NCI-H524 (cell line): Measurements from ENCODE around the gene ENPP6.

Experiments used
- DNase-seq, 2 experiments: peaks; one replicate each; lab custom pipeline; 2025; lab: John Stamatoyannopoulos, UW

The ENPP6 gene

GRCh38 chr4:184190711-184191110, 27.0 kb downstream of the ENPP6 start:
- no peak for DNase-seq

GRCh38 chr4:184189966-184190365, 27.7 kb downstream of the ENPP6 start:
- no peak for DNase-seq

- DNase-seq, result no peak
Observed at GRCh38 chr4:184188443-184189400, 29.0 kb downstream of the ENPP6 start.

- no peak for DNase-seq
Observed at GRCh38 chr4:184177271-184177670, 40.4 kb downstream of the ENPP6 start.

GRCh38 chr4:184174571-184175488, 42.8 kb downstream of the ENPP6 start:
- no peak for DNase-seq

GRCh38 chr4:184171011-184171410, 46.7 kb downstream of the ENPP6 start:
- DNase-seq, result peak; percentile 58 to 85

GRCh38 chr4:184169225-184169867, 48.3 kb downstream of the ENPP6 start:
- DNase-seq, result no peak

GRCh38 chr4:184168406-184169019, 49.2 kb downstream of the ENPP6 start:
- peak in 1 of 2 experiments; percentile 41 for DNase-seq

GRCh38 chr4:184167576-184167975, 50.1 kb downstream of the ENPP6 start:
- DNase-seq, result peak; percentile 73 to 86

GRCh38 chr4:184166736-184167135, 50.9 kb downstream of the ENPP6 start:
- DNase-seq, result no peak

GRCh38 chr4:184165291-184165690, 52.4 kb downstream of the ENPP6 start:
- DNase-seq, result no peak

- peak; percentile 14 to 52 for DNase-seq
Observed at GRCh38 chr4:184163813-184164212, 53.9 kb downstream of the ENPP6 start.

GRCh38 chr4:184162596-184162995, 55.1 kb downstream of the ENPP6 start:
- no peak for DNase-seq

- no peak for DNase-seq
Observed at GRCh38 chr4:184157322-184157721, 60.4 kb downstream of the ENPP6 start.

- no peak for DNase-seq
Observed at GRCh38 chr4:184156163-184156920, 61.3 kb downstream of the ENPP6 start.

- DNase-seq, result no peak
Observed at GRCh38 chr4:184154199-184154598, 63.5 kb downstream of the ENPP6 start.

- DNase-seq, result no peak
Observed at GRCh38 chr4:184153781-184154180, 63.9 kb downstream of the ENPP6 start.

GRCh38 chr4:184151988-184152485, 65.6 kb downstream of the ENPP6 start:
- no peak for DNase-seq

GRCh38 chr4:184150102-184150839, 67.4 kb downstream of the ENPP6 start:
- no peak for DNase-seq
